Heart left ventricle (tissue), 16 donors: Measurements from ENCODE around the gene INTS6L. TPM values are rescaled to one million over a fixed set of nuclear protein-coding genes. Genes with fewer than 3 reads are reported as not detected.

Experiments
- ATAC-seq, 4 donors: fragments of 200-7000 bp; cut with Tn5 transposase; one replicate each; pipeline ENCODE4 v1.9.1; 2020 to 2022; ENCODE audit warnings: moderate library complexity in 4 of 4, mild to moderate bottlenecking in 3 of 4, moderate number of reproducible peaks in 1 of 4
- DNase-seq, 5 donors: peaks; one replicate each; pipeline ENCODE4 v3.0.0-alpha.2; 2020
- H3K27ac ChIP-seq, 12 donors: fragments of 200-600 bp; sonication (generic) in 4 of 12; one replicate each; pipeline versions ENCODE4 v1.5.0 to v1.8.0; 2016 to 2022; ENCODE audit warnings: mild to moderate bottlenecking in 2 of 12
- H3K27me3 ChIP-seq, 9 donors: fragments of 200-600 bp; sonication (generic) in 2 of 9; one replicate each; pipeline versions ENCODE4 v1.5.1 to v1.8.0; 2016 to 2022; ENCODE audit warnings: mild to moderate bottlenecking in 3 of 9
- H3K36me3 ChIP-seq, 9 donors: fragments of 200-600 bp; sonication (generic) in 2 of 9; one replicate each; pipeline versions ENCODE4 v1.5.0 to v1.8.0; 2018 to 2022; ENCODE audit warnings: mild to moderate bottlenecking in 2 of 9
- H3K4me1 ChIP-seq, 12 donors: fragments of 200-600 bp; sonication (generic) in 4 of 12; one replicate each; pipeline versions ENCODE4 v1.5.0 to v1.8.0; 2016 to 2022; ENCODE audit warnings: mild to moderate bottlenecking in 3 of 12
- H3K4me3 ChIP-seq, 12 donors: fragments of 200-600 bp; sonication (generic) in 4 of 12; one replicate each; pipeline versions ENCODE4 v1.5.0 to v1.8.0; 2017 to 2022; ENCODE audit warnings: mild to moderate bottlenecking in 9 of 12, moderate library complexity in 4 of 12
- H3K9me3 ChIP-seq, 12 donors: fragments of 200-600 bp; sonication (generic) in 4 of 12; one replicate each; pipeline versions ENCODE4 v1.5.0 to v1.8.0; 2016 to 2022; ENCODE audit warnings: mild to moderate bottlenecking in 1 of 12
- POLR2A ChIP-seq, 2 donors: fragments of 450-650 bp; IDR thresholded peaks; one replicate each; pipeline ENCODE4 v1.6.1; 2017; ENCODE audit warnings: antibody characterized with exemption in 2 of 2, mild to moderate bottlenecking in 2 of 2, moderate library complexity in 2 of 2
- WGBS, 4 donors: extraction: QIAGEN DNeasy Blood & Tissue Kit in 2 of 4; methylation state at CpG; one replicate each; pipeline versions ENCODE4 v1.1.5 to v1.1.7; 2013 to 2018; 5-methylcytosine and 5-hydroxymethylcytosine counted together
- intact Hi-C, 10 donors: fragments of 100-400 bp; cut with DNase I; formaldehyde crosslinking; loops; one replicate each; pipeline versions ENCODE4 v1.11.1 to v1.14.2; 2022
- polyA plus RNA-seq, 2 donors: library from polyadenylated mRNA; stranded (reverse); fragments of 200-250 nt; gene quantifications; one replicate each; pipeline ENCODE4 v1.2.3, GENCODE V29; 2013
- total RNA-seq, 9 donors: library from RNA; depleted of rRNA in 2 of 9; stranded (reverse); fragments of >200 nt in 2 of 9; fragmentation: NEBNext Ultra II Directional in 3 of 9; extraction: Animal tissue kit (Norgen Biotek cat#: 25700) in 3 of 9; gene quantifications; one replicate each; pipeline versions ENCODE4 v1.1.0 to v1.2.4, GENCODE V29; 2016 to 2023
- TF ChIP-seq, protein P1 (sequence below), 12 donors: fragments of 200-600 bp; sonication (generic) in 4 of 12; IDR thresholded peaks; one replicate each; pipeline versions ENCODE4 v1.5.0 to v1.8.0; 2018 to 2022; ENCODE audit warnings: antibody characterized with exemption in 12 of 12, mild to moderate bottlenecking in 5 of 12
- donor health status: ischemic (EF 13 %, LVEDD 7.1; RV severe dilation, severe dysfunction).
- donor health status: healthy with polysubstance abuse.
- donor health status: DM: no; HTN: yes; CAD: no.
- donor health status: DM: no; HTN: no; CAD: no.
- donor health status: ischemic (EF 25% LVEDD 6.9; RV normal size, moderate dysfunction).
- donor health status: ischemic (EF 25% LVEDD 5.7; RV mildly dilated, moderate dysfunction).
- donor health status: healthy.
- donor health status: DM: yes; HTN: yes; CAD: no.
- donor health status: ischemic (EF 35%, LVEDD 5.7; RV mildly dilated, moderate dysfunction).
- donor health status: nonischemic (EF 11% LVEDD 7.7; RV severe dilation, severe dysfunction).
- donor health status: DM: yes; HTN: yes; CAD: no.
- donor health status: PGD.
- donor health status: ischemic (EF 29% LVEDD 5.4; RV normal size, mild dysfunction).
- donor health status: nonischemic (EF 23%, LVEDD 6.1; RV moderate dilation, normal function).

Gene INTS6L
- total and polyA plus RNA-seq, 11 donors: 1.4 to 5.9 (median 2.6) TPM

DNA sequence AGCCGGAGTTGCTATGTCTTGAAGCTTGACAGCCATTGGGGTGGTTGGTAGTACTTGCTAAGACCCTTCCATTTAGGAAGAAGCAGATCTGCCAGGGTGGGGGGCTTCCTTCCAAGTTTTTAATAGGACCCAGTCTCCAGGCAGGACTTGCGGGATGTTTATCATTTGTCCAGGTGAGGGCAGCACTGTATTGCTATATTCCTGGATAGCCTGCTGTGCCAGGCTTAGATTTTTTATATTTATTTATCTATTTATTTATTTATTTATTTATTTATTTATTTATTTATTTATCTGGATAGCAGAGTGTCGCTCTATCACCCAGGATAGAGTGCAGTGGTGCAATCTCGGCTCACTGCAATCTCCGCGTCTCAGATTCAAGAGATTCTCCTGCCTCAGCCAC is 105.5 kb downstream of the INTS6L start:
- intact Hi-C loops: loop anchor here in 1 of 10 donors (5.0 kb wide), 1 partner anchor 306 kb away; no protein-coding TSS in a partner anchor
- Histone ChIP-seq H3K27ac (no peak overlapping the region), H3K4me3 (no peak overlapping the region), H3K27me3 (no peaks in the 10 kb centered on the region), H3K4me1 (no peaks in the 10 kb centered on the region), H3K9me3 (no peaks in the 10 kb centered on the region), H3K36me3 (no peaks in the 10 kb centered on the region)
- ATAC-seq (no peak), DNase-seq (no peak)
- TF ChIP-seq, protein P1, sequence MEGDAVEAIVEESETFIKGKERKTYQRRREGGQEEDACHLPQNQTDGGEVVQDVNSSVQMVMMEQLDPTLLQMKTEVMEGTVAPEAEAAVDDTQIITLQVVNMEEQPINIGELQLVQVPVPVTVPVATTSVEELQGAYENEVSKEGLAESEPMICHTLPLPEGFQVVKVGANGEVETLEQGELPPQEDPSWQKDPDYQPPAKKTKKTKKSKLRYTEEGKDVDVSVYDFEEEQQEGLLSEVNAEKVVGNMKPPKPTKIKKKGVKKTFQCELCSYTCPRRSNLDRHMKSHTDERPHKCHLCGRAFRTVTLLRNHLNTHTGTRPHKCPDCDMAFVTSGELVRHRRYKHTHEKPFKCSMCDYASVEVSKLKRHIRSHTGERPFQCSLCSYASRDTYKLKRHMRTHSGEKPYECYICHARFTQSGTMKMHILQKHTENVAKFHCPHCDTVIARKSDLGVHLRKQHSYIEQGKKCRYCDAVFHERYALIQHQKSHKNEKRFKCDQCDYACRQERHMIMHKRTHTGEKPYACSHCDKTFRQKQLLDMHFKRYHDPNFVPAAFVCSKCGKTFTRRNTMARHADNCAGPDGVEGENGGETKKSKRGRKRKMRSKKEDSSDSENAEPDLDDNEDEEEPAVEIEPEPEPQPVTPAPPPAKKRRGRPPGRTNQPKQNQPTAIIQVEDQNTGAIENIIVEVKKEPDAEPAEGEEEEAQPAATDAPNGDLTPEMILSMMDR (IDR thresholded peaks at IDR 0.05): peak in 4 of 12 donors; percentile 13 to 29 (median 18)
- no peak for TF ChIP-seq POLR2A (IDR thresholded peaks at IDR 0.05)
- WGBS, 4 donors: 77 to 92% (median 84%) methylated on average over 6 of the region's 6 CpGs

DNA sequence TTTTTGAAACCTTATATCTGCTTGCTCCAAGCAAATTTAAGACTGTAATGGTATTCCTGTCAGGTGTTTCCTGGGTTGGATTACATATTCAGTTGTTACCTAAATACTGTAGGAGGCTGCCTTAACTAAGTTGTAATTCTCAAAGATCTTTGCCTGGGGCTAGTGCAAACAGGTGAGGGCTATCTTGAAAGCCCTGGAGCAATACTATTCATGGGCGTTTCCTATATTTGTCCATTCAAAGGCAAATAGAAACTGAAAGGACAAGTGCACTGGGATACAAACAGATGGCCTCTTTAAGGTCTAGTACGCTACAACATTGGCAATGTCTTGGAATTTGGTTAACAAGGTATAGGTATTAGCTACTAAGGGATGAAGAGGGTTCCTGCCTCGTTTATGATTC is 108.9 kb downstream of the INTS6L start:
- 56 to 74% (median 67%) methylated on average over 3 of the region's 3 CpGs for WGBS, 4 donors
- Histone ChIP-seq H3K27ac (no peak overlapping the region), H3K9me3 (no peaks in the 10 kb centered on the region), H3K36me3 (no peaks in the 10 kb centered on the region), H3K4me3 (no peak overlapping the region), H3K4me1 (no peaks in the 10 kb centered on the region), H3K27me3 (peaks cover 0 to 23% (median 0%) of the 10 kb centered on the region in 9 donors)
- intact Hi-C loops: loop anchor here in 2 of 10 donors (2.0 to 5.0 kb wide), 2 partner anchors 301 to 303 kb away; no protein-coding TSS in a partner anchor
- no peak for TF ChIP-seq POLR2A (IDR thresholded peaks at IDR 0.05)
- TF ChIP-seq, protein P1 (IDR thresholded peaks at IDR 0.05): no peak
- DNase-seq (no peak), ATAC-seq (no peak)

Other genes starting within 250 kb of the INTS6L start
- not detected for gene ETDC, start 211.2 kb upstream of the INTS6L start, total RNA-seq
- not detected for gene ETDC, start 211.2 kb upstream of the INTS6L start, polyA plus RNA-seq
- 1 to 10 TPM; 2.8 to 6.1 (median 3.2) TPM for gene ZNF75D, start 176.6 kb upstream of the INTS6L start, total RNA-seq
- gene ZNF75D, start 176.6 kb upstream of the INTS6L start, polyA plus RNA-seq: 1 to 10 TPM; 3.2 to 4.0 TPM
- gene ZNF449, start 175.9 kb upstream of the INTS6L start, total RNA-seq: 1 to 10 TPM; 4.4 to 7.4 (median 5.1) TPM
- 1 to 10 TPM; 2.1 to 3.7 TPM for gene ZNF449, start 175.9 kb upstream of the INTS6L start, polyA plus RNA-seq
- 1 to 10 TPM in 7 of 9 donors, under 1 TPM in 2; 0.53 to 2.7 (median 1.4) TPM for gene SMIM10L2A, start 98.7 kb upstream of the INTS6L start, total RNA-seq
- gene SMIM10L2A, start 98.7 kb upstream of the INTS6L start, polyA plus RNA-seq: 1 to 10 TPM in 1 of 2 donors, under 1 TPM in 1; 0.37 to 1.2 TPM
- not detected for gene CT45A1, start 193.0 kb downstream of the INTS6L start, total RNA-seq
- not detected for gene CT45A1, start 193.0 kb downstream of the INTS6L start, polyA plus RNA-seq
- not detected for gene CT45A3, start 247.5 kb downstream of the INTS6L start, total RNA-seq
- not detected for gene CT45A3, start 247.5 kb downstream of the INTS6L start, polyA plus RNA-seq